Daoy (cell line): Measurements from ENCODE around the gene EBF4. TPM values are rescaled to one million over a fixed set of nuclear protein-coding genes. Genes with fewer than 3 reads are reported as not detected.

Experiments
- total RNA-seq: library from RNA; depleted of rRNA; stranded (reverse); fragments of >200 nt; shearing (Covaris generic); gene quantifications from 2 replicates; pipeline ENCODE4 v1.2.3, GENCODE V29; 2014; rRNA removed

The EBF4 gene
- total RNA-seq, 1 experiment from 2014 or later, result 0.40 TPM

Other genes starting within 250 kb of the EBF4 start
- gene SNRPB, start 222.0 kb upstream of the EBF4 start, total RNA-seq, result 924 and 967 TPM in 2 replicates
- 10.5 and 13.8 TPM in 2 replicates for gene ZNF343, start 183.9 kb upstream of the EBF4 start, total RNA-seq
- gene TMC2, start 156.2 kb upstream of the EBF4 start, total RNA-seq, result not detected in 2 replicates
- 340 and 360 TPM in 2 replicates for gene NOP56, start 40.1 kb upstream of the EBF4 start, total RNA-seq
- 181 and 228 TPM in 2 replicates for gene IDH3B, start 28.6 kb upstream of the EBF4 start, total RNA-seq
- 2.0 and 2.7 TPM in 2 replicates for gene CPXM1, start 107.8 kb downstream of the EBF4 start, total RNA-seq
- not detected in 2 replicates for gene C20orf141, start 122.2 kb downstream of the EBF4 start, total RNA-seq
- not detected in 2 replicates for gene TMEM239, start 123.6 kb downstream of the EBF4 start, total RNA-seq
- gene PCED1A, start 147.9 kb downstream of the EBF4 start, total RNA-seq, result 13.9 and 15.9 TPM in 2 replicates
- 29.8 and 30.9 TPM in 2 replicates for gene VPS16, start 148.0 kb downstream of the EBF4 start, total RNA-seq
- gene PTPRA, start 180.7 kb downstream of the EBF4 start, total RNA-seq, result 11.0 and 12.2 TPM in 2 replicates